Islet of Langerhans (tissue), 1 donor: ENCODE results near the gene PPP1R14C.

Source experiments
- FAIRE-seq: peaks from one replicate; lab custom pipeline; 2011; peaks lifted over from hg19 to GRCh38; lab: Jason Lieb, UNC

Gene PPP1R14C

DNA sequence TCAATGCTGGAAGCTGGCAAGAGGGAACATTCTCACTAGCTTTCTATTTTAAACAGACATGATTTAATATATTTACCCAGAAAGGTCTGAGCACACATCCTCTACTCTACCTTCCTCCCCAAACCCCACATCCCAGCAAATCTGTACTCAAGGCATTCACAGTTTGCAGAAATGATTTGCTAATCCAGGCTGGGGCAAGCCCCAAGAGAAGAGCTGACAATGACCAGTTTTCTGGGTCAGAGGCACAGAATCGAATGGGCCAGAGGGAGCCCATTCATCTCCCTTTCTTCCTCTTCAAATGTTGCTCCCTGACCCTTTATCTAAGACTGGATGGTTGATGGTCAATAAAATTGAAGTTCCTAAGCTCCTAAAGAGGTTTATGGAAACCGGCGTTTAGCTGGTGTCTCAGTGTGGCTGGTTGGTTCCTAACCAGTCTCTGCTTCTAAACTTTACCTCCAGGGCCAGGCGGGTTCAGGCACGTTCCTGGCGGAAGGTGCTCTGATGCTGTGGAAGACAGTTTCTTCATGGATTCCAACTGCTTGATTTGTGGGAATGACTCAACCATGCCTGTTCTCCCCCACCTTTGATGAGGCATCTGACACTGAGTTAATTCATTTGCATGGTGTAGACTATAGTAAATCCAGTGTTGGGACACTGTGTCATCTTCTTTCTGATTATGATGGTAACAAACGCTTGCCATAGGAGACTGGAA, 129.6 kb downstream of the PPP1R14C start:
- no peak for FAIRE-seq

DNA sequence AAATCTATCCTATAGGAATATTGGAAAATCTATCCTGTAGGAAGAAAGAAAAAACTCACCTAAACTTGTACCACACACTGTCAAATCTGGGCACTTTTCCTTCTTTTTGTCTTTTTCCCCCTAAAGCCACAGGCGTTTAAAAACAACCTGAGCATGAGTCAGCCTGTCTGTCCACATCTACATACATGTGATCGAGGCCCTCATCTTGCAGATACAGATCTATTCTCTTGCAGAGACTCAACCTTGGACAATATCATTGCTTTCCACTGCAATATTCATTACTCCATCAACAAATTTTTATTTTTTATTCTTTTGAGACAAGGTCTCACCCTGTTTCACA, 130.1 kb downstream of the PPP1R14C start:
- FAIRE-seq: no peak

DNA sequence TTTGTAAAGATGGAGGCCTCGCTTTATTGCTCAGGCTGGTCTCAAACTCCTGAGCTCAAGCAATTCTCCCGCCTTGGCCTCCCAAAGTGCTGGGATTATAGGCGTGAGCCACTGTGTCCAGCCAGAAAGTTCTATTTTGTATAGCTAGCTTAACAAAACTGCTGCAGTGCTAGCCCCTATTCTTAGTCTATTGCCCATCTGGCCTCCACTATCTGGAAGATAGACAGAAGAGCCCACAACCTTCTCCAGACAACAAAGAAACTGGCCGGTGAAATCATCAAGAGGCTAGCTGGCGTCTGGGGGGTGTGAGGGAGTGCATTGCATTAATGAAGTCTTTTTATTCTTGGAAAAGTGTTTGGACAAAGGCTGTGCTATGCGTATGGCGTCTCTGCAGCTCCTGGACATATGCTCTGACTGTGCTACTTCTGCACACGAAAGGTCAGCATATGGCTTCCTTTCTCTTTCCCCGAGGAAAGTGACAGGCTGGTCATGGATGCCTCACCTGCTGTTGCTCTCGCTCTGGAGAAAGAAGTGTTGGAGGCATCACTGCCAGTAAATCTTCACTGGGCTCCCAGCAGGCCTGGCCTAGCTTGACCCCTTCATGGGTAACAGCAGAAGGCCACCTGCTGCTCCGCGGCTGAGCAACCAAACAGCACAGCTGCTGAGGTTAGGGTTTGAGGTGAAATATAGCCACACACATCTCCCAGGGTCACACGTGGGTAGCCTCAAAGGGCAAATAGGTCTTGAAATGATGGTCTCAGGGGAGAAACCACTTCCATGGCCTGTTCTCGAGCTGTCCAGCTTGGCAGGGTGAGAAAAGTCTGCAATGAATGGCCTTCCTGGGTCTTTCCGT, 130.8 kb downstream of the PPP1R14C start:
- no peak for FAIRE-seq

DNA sequence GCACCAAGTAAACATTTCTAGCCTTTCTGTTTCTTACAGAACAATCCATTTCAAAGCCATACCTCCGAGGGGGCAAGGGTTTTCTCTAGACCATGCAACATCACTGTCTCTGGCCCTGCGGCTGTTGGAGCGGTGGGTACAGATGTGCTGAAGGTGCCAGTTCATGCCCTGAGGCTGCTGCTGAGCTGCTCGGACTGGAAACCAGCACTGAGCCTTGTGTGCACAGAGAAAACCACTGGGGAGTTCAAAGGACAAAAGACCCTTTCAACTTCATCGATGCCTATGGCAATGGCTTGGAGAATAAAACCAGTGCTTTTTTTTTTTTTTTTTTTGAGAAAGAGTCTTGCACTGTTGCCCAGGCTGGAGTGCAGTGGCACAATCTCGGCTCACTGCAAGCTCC, 132.6 kb downstream of the PPP1R14C start:
- FAIRE-seq: no peak

GRCh38 chr6:150276168-150276936, 133.5 kb downstream of the PPP1R14C start:
- FAIRE-seq: no peak

- FAIRE-seq: no peak
These were observed 134.3 kb downstream of the PPP1R14C start for GRCh38 chr6:150276937-150277742.

- FAIRE-seq: no peak
These were observed 136.7 kb downstream of the PPP1R14C start for GRCh38 chr6:150279533-150279932.

DNA sequence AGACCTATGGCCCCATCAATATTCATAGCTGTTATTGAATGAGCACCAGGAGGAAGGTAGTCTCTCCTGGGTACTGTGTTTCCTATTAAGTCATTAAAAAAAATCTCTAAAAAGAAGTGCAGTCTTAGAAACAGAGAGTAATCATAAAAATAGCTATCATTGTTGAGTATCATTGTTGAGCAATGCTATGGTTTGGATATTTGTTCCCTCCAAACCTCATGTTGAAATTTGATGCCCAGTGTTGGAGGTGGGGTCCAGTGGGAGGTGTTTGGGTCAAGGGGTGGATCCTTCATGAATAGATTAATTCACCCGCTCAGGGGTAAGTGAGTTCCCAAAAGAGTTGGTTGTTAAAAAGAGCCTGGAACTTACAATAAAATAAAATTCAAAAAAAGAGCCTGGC, 137.9 kb downstream of the PPP1R14C start:
- FAIRE-seq: no peak

- FAIRE-seq: no peak
These were observed 138.9 kb downstream of the PPP1R14C start for GRCh38 chr6:150281767-150282166.

GRCh38 chr6:150282806-150283205, 140.0 kb downstream of the PPP1R14C start:
- no peak for FAIRE-seq

DNA sequence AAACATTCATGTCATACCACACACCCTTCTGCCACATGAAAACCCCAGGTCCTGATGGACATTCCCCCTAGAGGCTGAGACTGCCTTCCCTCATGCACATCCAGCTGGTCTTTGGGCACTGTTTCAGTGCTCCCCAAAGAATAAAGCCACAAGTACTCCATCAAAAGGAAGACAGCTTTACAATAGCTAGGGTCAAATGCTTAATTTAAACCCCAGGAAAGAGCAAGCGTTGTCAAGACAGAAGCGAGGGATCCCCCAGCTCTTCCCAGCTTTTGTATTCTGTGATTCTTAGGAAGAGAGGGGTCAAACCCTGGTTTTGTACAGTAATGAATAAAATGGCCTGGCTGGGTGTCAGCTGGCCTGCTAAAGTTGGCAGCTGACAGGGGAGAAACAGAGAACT, 143.6 kb downstream of the PPP1R14C start:
- FAIRE-seq: no peak

DNA sequence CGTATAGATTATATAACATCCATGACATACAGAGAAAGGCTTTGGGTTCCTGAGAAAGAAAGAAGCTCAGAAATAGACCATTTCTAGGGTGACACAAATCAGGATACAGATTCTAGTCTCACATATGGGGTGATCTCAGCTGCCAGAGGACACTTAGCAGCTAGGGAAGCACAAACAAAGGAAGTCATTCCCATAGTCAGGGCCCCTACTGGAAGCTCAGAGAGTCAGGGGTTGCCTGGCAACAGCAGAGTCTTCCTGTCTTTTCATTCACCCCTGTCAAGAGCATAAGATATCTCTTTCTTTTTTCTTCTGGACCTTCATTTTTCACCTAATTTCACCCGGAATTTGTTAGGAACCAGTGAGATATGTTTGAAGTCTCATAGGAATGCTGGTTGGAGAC, 144.1 kb downstream of the PPP1R14C start:
- no peak for FAIRE-seq

DNA sequence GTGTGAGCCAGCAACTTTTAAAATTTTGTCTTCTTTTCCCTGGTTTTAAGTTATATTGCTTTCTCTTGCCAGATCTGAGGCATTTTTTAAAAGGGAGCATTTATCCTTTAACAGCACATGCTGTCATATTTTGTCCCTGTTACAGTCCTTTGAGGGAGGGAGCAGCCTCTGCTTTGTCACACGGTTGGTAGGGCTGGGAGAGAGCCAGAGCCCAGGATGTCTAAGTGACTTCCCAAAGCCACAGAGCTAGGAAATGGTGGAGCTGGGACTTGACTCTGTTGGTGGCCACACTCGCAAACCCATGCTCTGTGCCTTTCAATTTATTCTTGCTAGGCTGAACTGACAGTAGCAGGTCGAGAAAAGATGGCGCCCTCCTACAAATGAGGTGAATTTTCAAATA, 145.6 kb downstream of the PPP1R14C start:
- FAIRE-seq: no peak

DNA sequence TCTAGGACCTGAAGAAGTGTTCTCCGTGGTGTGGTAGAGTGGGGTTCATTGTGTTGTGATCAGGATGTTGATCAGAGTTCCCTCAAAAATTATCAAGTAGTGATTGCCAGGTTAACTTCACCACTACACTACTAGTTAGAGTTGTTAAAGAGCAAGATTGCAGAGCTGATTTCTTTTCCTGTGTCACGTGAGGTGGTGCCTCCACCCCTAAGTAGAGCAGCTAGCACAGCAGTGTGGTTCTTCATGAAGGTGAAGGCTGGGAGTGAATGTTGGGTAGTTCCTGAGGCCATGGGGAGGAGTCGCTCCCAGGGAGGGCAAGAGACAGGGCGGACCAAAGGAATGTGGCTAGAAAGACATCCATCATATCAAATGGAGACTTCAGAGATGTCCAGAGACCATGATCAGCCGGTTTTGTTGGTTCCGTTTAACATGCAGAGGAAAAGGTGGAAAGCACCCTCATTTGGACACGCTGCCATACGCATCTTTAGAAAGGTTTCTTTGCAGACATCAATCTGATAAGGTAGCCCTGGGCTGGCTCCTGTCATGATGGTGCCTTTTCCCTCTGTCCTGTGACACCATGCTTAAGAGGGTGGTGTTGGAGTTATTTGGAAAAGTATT, 146.7 kb downstream of the PPP1R14C start:
- FAIRE-seq: no peak

GRCh38 chr6:150290429-150290828, 147.6 kb downstream of the PPP1R14C start:
- no peak for FAIRE-seq

DNA sequence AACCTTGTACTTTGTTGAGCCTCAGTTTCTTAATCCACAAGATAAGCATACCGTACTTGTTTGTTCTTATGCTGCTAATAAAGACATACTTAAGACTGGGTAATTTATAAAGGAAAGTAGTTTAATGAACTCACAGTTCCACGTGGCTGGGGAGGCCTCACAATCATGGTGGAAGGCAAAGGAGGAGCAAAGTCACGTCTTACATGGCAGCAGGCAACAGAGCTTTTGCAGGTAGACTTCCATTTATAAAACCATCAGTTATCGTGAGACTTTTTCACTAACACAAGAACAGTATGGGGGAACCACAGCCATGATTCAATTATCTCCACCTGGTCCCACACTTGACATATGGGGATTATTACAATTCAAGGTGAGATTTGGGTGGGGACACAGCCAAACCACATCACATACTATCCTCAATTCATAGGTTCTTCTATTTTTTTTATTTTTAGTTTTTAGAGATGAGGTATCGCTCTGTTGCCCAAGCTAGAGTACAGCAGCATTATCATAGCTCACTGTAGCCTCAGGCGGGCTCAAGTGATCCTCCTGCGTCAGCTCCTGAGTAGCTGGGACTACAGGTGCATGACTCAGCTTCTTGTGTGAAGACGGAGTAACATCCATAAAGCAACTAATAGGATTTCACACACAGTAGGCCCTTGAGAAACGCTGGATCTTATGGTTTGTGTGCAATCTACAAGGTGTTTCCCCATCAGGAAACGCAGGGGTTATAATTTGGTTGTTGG, 149.3 kb downstream of the PPP1R14C start:
- FAIRE-seq: no peak

- FAIRE-seq: no peak
These were observed 150.2 kb downstream of the PPP1R14C start for GRCh38 chr6:150293019-150293418.

DNA sequence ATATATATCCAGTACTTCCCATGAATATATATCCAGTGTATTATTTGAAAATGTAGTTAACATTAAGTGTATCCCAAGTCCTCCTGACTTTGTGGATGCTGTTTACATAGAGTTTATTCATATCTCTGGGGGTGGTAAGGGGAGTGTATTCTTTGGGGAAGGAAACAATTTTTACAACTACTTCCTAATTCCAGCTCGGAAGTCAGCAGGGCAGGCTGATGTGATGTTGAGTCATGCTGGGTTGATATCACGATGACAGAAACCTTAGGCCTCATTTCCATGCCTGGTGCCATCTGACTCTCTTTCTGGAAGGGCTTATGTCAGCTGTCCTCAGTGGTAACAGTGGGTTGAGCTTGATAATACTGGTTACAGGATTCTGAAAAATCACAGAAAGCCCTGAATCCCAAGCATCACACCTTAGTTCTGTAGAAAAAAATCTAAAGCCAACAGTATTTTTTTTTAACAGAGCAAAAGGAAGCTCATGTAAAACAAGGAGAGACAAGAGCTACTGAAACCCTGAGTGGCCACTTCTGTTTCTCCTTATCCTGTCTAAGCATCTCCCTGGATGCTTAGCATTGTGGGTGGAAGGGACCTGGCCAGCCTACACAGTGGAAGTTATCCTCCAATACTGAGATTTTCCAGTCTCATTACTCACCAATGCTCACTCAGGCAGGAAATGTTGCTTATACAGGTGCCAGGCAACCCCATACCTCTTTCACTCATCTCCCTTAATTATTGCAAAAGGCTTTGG, 150.8 kb downstream of the PPP1R14C start:
- no peak for FAIRE-seq

DNA sequence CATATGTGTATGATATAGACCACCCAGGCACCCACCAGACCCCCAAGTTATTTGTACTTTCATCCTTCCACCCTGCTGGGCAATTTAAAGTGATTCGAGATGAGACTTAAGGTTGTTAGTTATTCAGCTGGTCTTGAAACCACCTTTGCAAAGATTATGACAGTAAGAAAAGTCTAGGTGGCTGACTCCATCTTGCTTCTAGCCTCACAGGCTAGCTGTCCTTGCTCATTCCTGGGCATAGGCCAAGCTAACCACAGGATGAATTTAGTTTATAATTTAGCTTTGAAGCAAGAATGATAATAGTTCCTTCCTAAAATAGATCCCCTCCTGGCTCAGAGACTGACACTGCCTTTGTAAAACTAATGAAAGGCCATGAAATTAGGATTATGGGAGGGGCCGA, 154.0 kb downstream of the PPP1R14C start:
- no peak for FAIRE-seq

GRCh38 chr6:150297327-150298029, 154.6 kb downstream of the PPP1R14C start:
- no peak for FAIRE-seq
